Calu3 (cell line): Measurements from ENCODE around the gene YIF1A. TPM values are rescaled to one million over a fixed set of nuclear protein-coding genes. Genes with fewer than 3 reads are reported as not detected.
"Not testable (repeated sequence)": the region's sequence is repeated elsewhere in the genome, so short reads cannot be mapped to it uniquely, and the experiment has no call there.

Source experiments
- BruUV-seq: library from RNA; stranded (reverse); fragments of 400-500 nt; replicated peaks from 2 replicates; lab custom pipeline; 2021; lab: Mats Ljungman, UMichigan
- CTCF ChIA-PET: fragments of 300-600 bp; sonication (Branson Sonifier 250); formaldehyde crosslinking; loops from one replicate; lab custom pipeline; 2022; ENCODE audit warnings: antibody characterized with exemption; lab: Charles Lee
- DNase-seq: peaks from one replicate; pipeline ENCODE4 v3.0.0; 2022
- H3K27ac Mint-ChIP-seq: one replicate; pipeline ENCODE4 v1.8.0; 2022; ENCODE audit warnings: mixed read lengths; ENCODE audit not compliant: unreplicated experiment
- H3K27me3 Mint-ChIP-seq: one replicate; pipeline ENCODE4 v1.8.0; 2022; ENCODE audit warnings: mixed read lengths; ENCODE audit not compliant: unreplicated experiment
- H3K36me3 Mint-ChIP-seq: one replicate; pipeline ENCODE4 v1.8.0; 2022; ENCODE audit warnings: mild to moderate bottlenecking, moderate library complexity, mixed read lengths; ENCODE audit not compliant: insufficient read depth, unreplicated experiment
- H3K4me1 Mint-ChIP-seq: one replicate; pipeline ENCODE4 v1.8.0; 2022; ENCODE audit warnings: mild to moderate bottlenecking, low read depth, mixed read lengths; ENCODE audit not compliant: unreplicated experiment
- H3K4me3 Mint-ChIP-seq: one replicate; pipeline ENCODE4 v1.8.0; 2022; ENCODE audit warnings: mild to moderate bottlenecking, low read depth, moderate library complexity, mixed read lengths; ENCODE audit not compliant: unreplicated experiment
- H3K9me3 Mint-ChIP-seq: one replicate; pipeline ENCODE4 v1.8.0; 2022; ENCODE audit warnings: low read depth, mixed read lengths; ENCODE audit not compliant: unreplicated experiment
- CTCF ChIP-seq: fragments of 200-600 bp; IDR thresholded peaks from one replicate; pipeline ENCODE4 v1.8.0; 2022; ENCODE audit warnings: antibody characterized with exemption; ENCODE audit not compliant: unreplicated experiment
- intact Hi-C: fragments of 100-400 bp; cut with micrococcal nuclease; formaldehyde crosslinking; loops from one replicate; pipeline ENCODE4 v1.10.0; 2022; ENCODE audit not compliant: unreplicated experiment
- total RNA-seq: library from RNA; stranded (reverse); gene quantifications from 2 replicates; pipeline ENCODE4 v1.2.3, GENCODE V29; 2022

Gene YIF1A
- total RNA-seq, 1 experiment from 2014 or later: 98.8 TPM

GRCh38 chr11:66258473-66258893 lies 30.5 kb downstream of the YIF1A start:
- CTCF ChIA-PET: interaction anchor here (0.7 kb wide), 1 partner anchor 9 kb away, joined by 3 read pairs; no protein-coding TSS in a partner anchor
- no peak for DNase-seq
- BruUV-seq: no TSS peak
- no peak overlapping the region for H3K27ac Mint-ChIP-seq
- no peaks in the 10 kb centered on the region for H3K9me3 Mint-ChIP-seq
- intact Hi-C loops: no loop called here
- no peaks in the 10 kb centered on the region for H3K27me3 Mint-ChIP-seq
- H3K4me1 Mint-ChIP-seq: peaks cover 19% of the 10 kb centered on the region
- peaks cover 55% of the 10 kb centered on the region for H3K36me3 Mint-ChIP-seq
- no peak for TF ChIP-seq CTCF
- H3K4me3 Mint-ChIP-seq: peak overlapping the region; percentile 77

GRCh38 chr11:66253081-66253480 lies 35.9 kb downstream of the YIF1A start:
- DNase-seq, H3K4me3 Mint-ChIP-seq, BruUV-seq, H3K27me3 Mint-ChIP-seq, H3K9me3 Mint-ChIP-seq, H3K27ac Mint-ChIP-seq, H3K4me1 Mint-ChIP-seq, intact Hi-C loops: not testable (repeated sequence)
- peaks cover 16% of the 10 kb centered on the region for H3K36me3 Mint-ChIP-seq
- CTCF ChIA-PET: interaction anchor here (0.7 to 1.7 kb wide), 2 partner anchors 15 to 31 kb away, joined by 4 to 8 read pairs; no protein-coding TSS in a partner anchor

GRCh38 chr11:66251809-66252208 lies 37.1 kb downstream of the YIF1A start:
- DNase-seq: no peak
- Mint-ChIP-seq H3K27me3 (no peaks in the 10 kb centered on the region), H3K36me3 (peaks cover 3% of the 10 kb centered on the region), H3K9me3 (no peaks in the 10 kb centered on the region), H3K4me3 (no peak overlapping the region), H3K4me1 (peaks cover 4% of the 10 kb centered on the region), H3K27ac (peak overlapping the region; percentile 27)
- no TSS peak for BruUV-seq
- TF ChIP-seq CTCF: no peak
- intact Hi-C loops: no loop called here
- CTCF ChIA-PET: interaction anchor here (1.2 to 1.7 kb wide), 2 partner anchors 15 to 29 kb away, joined by 4 to 8 read pairs; no protein-coding TSS in a partner anchor

GRCh38 chr11:66248903-66249302 lies 40.0 kb downstream of the YIF1A start:
- H3K27me3 Mint-ChIP-seq: no peaks in the 10 kb centered on the region
- intact Hi-C loops: no loop called here
- TF ChIP-seq CTCF: no peak
- H3K4me3 Mint-ChIP-seq: no peak overlapping the region
- H3K9me3 Mint-ChIP-seq: no peaks in the 10 kb centered on the region
- no peak for DNase-seq
- no peak overlapping the region for H3K27ac Mint-ChIP-seq
- CTCF ChIA-PET: no interaction called here
- H3K36me3 Mint-ChIP-seq: peaks cover 7% of the 10 kb centered on the region
- BruUV-seq: no TSS peak
- no peaks in the 10 kb centered on the region for H3K4me1 Mint-ChIP-seq

- Mint-ChIP-seq H3K4me3 (no peak overlapping the region), H3K4me1 (no peaks in the 10 kb centered on the region), H3K9me3 (no peaks in the 10 kb centered on the region), H3K27ac (no peak overlapping the region), H3K27me3 (no peaks in the 10 kb centered on the region), H3K36me3 (peaks cover 12% of the 10 kb centered on the region)
- DNase-seq: no peak
- no peak for TF ChIP-seq CTCF
- no TSS peak for BruUV-seq
- CTCF ChIA-PET: no interaction called here
- intact Hi-C loops: no loop called here
Measured at GRCh38 chr11:66247801-66248200, 41.1 kb downstream of the YIF1A start.
